SU-DHL-6 (cell line): ENCODE measurements around the gene SIK3.

Source experiments
- EZH2phosphoT487 ChIP-seq: fragments of 200-600 bp; sonication (generic), shearing (Covaris generic); conservative IDR thresholded peaks from 2 replicates; pipeline ENCODE4 v1.6.1; 2018; ENCODE audit warnings: mild to moderate bottlenecking, antibody characterized with exemption, low read length, moderate library complexity, mixed read lengths
- TF ChIP-seq, protein P1 (sequence below): fragments of 200-600 bp; sonication (generic); IDR thresholded peaks from one replicate; pipeline ENCODE4 v1.5.1; 2017; ENCODE audit warnings: antibody characterized with exemption, mild to moderate bottlenecking, low read length, moderate library complexity; ENCODE audit not compliant: insufficient read depth, poor library complexity, severe bottlenecking

DNA sequence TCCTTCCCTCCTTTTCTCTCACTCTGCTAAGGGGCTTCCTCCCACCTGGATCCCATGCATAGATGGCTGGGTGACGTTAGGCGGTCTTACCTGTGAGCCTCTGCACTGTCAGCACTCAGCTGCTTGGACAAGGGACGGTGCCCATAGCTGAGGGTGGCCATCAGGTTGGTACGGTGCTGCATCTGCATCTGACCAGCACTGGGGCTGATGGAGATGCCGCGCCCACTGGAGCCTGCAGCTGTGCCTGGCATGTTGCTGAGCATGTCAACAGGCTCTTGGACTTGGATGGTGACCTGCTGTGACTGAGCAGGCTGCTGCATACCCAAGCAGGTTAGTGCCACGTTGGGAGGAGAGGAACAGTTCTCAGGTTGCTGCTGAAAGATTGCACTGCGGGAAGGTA is 239.1 kb downstream of the SIK3 start:
- TF ChIP-seq, protein P1, sequence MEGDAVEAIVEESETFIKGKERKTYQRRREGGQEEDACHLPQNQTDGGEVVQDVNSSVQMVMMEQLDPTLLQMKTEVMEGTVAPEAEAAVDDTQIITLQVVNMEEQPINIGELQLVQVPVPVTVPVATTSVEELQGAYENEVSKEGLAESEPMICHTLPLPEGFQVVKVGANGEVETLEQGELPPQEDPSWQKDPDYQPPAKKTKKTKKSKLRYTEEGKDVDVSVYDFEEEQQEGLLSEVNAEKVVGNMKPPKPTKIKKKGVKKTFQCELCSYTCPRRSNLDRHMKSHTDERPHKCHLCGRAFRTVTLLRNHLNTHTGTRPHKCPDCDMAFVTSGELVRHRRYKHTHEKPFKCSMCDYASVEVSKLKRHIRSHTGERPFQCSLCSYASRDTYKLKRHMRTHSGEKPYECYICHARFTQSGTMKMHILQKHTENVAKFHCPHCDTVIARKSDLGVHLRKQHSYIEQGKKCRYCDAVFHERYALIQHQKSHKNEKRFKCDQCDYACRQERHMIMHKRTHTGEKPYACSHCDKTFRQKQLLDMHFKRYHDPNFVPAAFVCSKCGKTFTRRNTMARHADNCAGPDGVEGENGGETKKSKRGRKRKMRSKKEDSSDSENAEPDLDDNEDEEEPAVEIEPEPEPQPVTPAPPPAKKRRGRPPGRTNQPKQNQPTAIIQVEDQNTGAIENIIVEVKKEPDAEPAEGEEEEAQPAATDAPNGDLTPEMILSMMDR: no peak
- no peak for TF ChIP-seq EZH2phosphoT487
